CD4-positive, alpha-beta T cell treated with Interleukin-17A for 1 hour (primary cell): ENCODE data around the gene RNASEL.

Source experiments
- DNase-seq: peaks from one replicate; pipeline ENCODE4 v3.0.0-alpha.2; 2020

RNASEL gene

GRCh38 chr1:182600036-182600713, 11.1 kb upstream of the RNASEL start:
- no peak for DNase-seq

- no peak for DNase-seq
Observed at GRCh38 chr1:182599339-182599738, 10.3 kb upstream of the RNASEL start.

GRCh38 chr1:182598296-182598695, 9.2 kb upstream of the RNASEL start:
- no peak for DNase-seq

GRCh38 chr1:182596934-182597333, 7.9 kb upstream of the RNASEL start:
- DNase-seq = no peak

- peak; percentile 72 for DNase-seq
Observed at GRCh38 chr1:182595641-182596240, 6.7 kb upstream of the RNASEL start.

GRCh38 chr1:182589931-182590330, 875 bp upstream of the RNASEL start:
- DNase-seq = no peak

GRCh38 chr1:182589520-182589919, 464 bp upstream of the RNASEL start:
- no peak for DNase-seq

GRCh38 chr1:182587666-182588499, 1.2 kb downstream of the RNASEL start:
- DNase-seq = peak; percentile 15

- DNase-seq = no peak
Observed at GRCh38 chr1:182587093-182587492, 2.0 kb downstream of the RNASEL start.

GRCh38 chr1:182586380-182586779, 2.7 kb downstream of the RNASEL start:
- DNase-seq = no peak

GRCh38 chr1:182584746-182585145, 4.3 kb downstream of the RNASEL start:
- DNase-seq = no peak

- DNase-seq = no peak
Observed at GRCh38 chr1:182580736-182581135, 8.3 kb downstream of the RNASEL start.

- no peak for DNase-seq
Observed at GRCh38 chr1:182575540-182576149, 13.4 kb downstream of the RNASEL start.

GRCh38 chr1:182574156-182574555, 14.9 kb downstream of the RNASEL start:
- DNase-seq = no peak

- no peak for DNase-seq
Observed at GRCh38 chr1:182570611-182570970, 18.5 kb downstream of the RNASEL start.

- DNase-seq = no peak
Observed at GRCh38 chr1:182569939-182570610, 19.0 kb downstream of the RNASEL start.

GRCh38 chr1:182568647-182569284, 20.3 kb downstream of the RNASEL start:
- no peak for DNase-seq

GRCh38 chr1:182567629-182568028, 21.4 kb downstream of the RNASEL start:
- no peak for DNase-seq

GRCh38 chr1:182565537-182565936, 23.5 kb downstream of the RNASEL start:
- DNase-seq = no peak

GRCh38 chr1:182564406-182565004, 24.6 kb downstream of the RNASEL start:
- DNase-seq = no peak

- DNase-seq = no peak
Observed at GRCh38 chr1:182563095-182563494, 26.0 kb downstream of the RNASEL start.

GRCh38 chr1:182561456-182561855, 27.6 kb downstream of the RNASEL start:
- no peak for DNase-seq
